ENCODE data around the gene EEF1AKMT3. TPM values are rescaled to one million over a fixed set of nuclear protein-coding genes. Genes with fewer than 3 reads are reported as not detected.
A peak's percentile ranks its signal among the peaks of the same experiment; 100 is the strongest.

The EEF1AKMT3 gene
- total RNA-seq, 2 experiments from 2014 or later = 3.1 to 3.2 TPM

DNA sequence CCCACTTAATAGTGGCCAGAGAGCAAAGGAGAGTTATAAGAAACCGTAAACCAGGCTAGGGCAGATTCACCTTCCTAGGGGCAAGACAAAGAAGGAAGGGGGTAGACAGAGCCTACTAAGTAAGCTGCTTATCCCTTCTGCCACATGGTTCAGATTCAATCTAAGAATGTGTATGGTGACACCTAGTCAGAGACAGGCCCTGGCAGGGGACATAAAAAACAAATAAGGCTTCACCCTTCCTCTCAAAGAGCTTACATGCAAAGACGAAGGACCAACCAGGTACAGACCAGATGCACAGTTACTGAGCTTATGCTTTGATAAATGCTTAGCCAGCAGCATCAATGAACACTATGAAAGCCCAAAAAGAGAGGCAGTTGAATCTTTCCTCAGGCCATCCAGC lies 10.0 kb upstream of the EEF1AKMT3 start:
- POLR2A ChIA-PET = no interaction called here
- no peak for ATAC-seq
- Mint-ChIP-seq H3K27me3 (ENCODE audit: low read depth) (peaks cover 12% of the 10 kb centered on the region), H3K4me3 (no peak overlapping the region), H3K4me1 (ENCODE audit: low read depth) (peaks cover 33% of the 10 kb centered on the region), H3K27ac (no peak overlapping the region), H3K36me3 (ENCODE audit: low read depth) (peaks cover 12% of the 10 kb centered on the region), H3K9me3 (ENCODE audit: insufficient read depth) (no peaks in the 10 kb centered on the region)
- CTCF ChIA-PET = no interaction called here
- no peak for DNase-seq

DNA sequence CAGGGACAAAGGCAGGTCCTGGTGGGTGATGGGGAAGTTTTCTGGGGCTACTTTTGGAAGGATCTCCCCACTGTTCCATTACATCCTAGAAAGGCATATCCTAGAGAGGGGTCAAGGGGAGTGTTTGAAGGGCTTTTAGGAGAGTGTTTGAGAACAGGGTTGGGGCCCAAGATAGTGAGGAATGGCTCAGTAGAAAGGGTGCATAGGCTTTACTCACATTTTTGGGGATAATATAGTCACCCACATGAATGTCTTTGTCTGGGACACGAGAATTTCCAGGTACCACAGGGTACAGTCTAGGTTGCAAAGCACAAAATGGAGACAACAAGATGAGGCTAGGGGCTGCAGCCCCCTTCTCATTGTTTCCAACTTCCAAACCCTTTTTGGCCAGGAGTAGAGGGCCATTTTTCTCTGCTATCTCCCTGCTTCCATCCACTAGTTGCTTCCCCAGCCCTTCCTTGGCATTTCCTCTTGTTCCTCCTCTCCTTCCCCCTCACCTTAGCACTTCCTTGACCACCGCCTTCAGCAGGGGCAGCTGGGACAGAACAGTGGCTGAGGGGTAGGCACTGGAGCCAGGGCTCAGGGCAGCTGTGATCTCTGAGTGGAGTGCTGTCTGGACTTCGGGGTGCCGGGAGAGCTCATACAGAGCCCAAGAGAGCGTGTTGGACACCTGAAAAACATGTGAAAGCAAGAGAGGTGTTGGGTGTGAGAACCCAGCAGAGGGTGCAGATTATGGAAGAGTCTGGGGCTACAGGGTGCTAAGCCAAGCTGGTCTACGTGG lies 8.3 kb upstream of the EEF1AKMT3 start:
- POLR2A ChIA-PET = interaction anchor here (0.7 to 1.2 kb wide), 3 partner anchors 12 to 73 kb away, joined by 3 to 4 read pairs (median 3); partner anchors contain the start of genes CDK4 and TSPAN31
- peaks cover 12% of the 10 kb centered on the region for H3K27me3 Mint-ChIP-seq (ENCODE audit: low read depth)
- DNase-seq = no peak
- ATAC-seq = no peak
- no peaks in the 10 kb centered on the region for H3K9me3 Mint-ChIP-seq (ENCODE audit: insufficient read depth)
- H3K4me3 Mint-ChIP-seq = peak overlapping the region; percentile 83
- peaks cover 33% of the 10 kb centered on the region for H3K4me1 Mint-ChIP-seq (ENCODE audit: low read depth)
- no peak overlapping the region for H3K27ac Mint-ChIP-seq
- peaks cover 8% of the 10 kb centered on the region for H3K36me3 Mint-ChIP-seq (ENCODE audit: low read depth)
- CTCF ChIA-PET = interaction anchor here (0.6 to 5.4 kb wide), 11 partner anchors 8 to 140 kb away, joined by 3 to 72 read pairs (median 3); partner anchors contain the start of genes CDK4 and MARCHF9

DNA sequence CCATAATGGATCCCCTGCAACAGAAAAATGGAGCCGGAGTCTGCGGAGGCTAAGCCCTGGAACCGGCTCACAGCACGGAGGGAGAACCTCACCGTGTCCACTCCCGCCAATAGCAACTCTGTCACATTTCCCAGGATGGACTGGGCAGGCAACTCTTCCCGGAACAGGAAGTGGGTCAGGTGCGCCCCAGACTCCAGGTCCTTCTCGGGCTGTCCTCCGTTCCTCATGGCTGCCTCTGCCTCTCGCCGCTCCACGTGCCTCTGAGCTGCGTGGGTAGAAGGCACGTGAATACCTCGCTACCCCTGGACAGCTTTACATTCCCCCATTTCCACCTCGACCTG lies 7.8 kb upstream of the EEF1AKMT3 start:
- Mint-ChIP-seq H3K27ac (peak overlapping the region; percentile 15), H3K27me3 (ENCODE audit: low read depth) (peaks cover 12% of the 10 kb centered on the region), H3K4me1 (ENCODE audit: low read depth) (peaks cover 29% of the 10 kb centered on the region), H3K9me3 (ENCODE audit: insufficient read depth) (no peaks in the 10 kb centered on the region), H3K4me3 (peak overlapping the region; percentile 83), H3K36me3 (ENCODE audit: low read depth) (peaks cover 10% of the 10 kb centered on the region)
- ATAC-seq (peak; percentile 1), DNase-seq (no peak)
- ChIA-PET POLR2A (interaction anchor here (0.7 to 1.2 kb wide), 3 partner anchors 13 to 72 kb away, joined by 3 to 4 read pairs (median 3); partner anchors contain the start of genes CDK4 and TSPAN31), CTCF (interaction anchor here (0.6 to 5.4 kb wide), 8 partner anchors 8 to 139 kb away, joined by 3 to 72 read pairs (median 4); partner anchors contain the start of gene MARCHF9)

DNA sequence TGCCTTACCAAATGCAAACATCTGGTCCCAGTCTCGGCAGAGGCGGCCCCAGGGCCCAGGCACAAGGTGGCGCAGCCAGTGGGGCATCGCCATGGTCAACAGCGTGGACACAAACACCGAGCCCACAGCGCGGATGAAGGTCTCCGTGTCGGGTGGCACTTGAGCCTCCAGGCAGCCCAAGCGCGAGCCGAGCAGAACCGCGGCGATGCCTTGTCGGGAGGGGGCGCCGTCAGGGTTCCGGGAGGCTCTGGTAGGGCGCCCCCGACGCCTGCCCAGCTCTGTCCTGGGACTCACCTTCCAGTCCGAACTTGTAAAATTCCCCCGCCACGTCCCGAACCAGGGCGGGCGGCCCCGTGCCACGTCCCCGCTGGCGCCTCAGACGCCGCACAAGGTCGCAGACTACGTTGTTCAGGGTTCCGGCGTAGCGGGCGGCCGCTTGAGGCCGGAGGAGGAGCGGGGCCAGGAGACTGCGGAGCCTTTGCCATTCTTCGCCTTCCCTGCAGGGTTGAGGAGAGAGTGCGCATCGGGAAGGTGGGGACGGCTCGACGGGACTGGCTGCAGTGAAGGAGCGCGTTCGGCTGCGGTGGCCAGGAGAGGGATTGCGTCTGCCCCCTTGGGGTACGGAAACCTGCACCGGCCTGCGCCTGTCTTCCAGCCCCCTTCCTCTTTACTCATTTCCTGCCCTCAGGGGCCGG lies 7.3 kb upstream of the EEF1AKMT3 start:
- ATAC-seq = peak; percentile 84
- ChIA-PET CTCF (interaction anchor here (0.6 to 5.4 kb wide), 10 partner anchors 9 to 139 kb away, joined by 3 to 72 read pairs (median 4); partner anchors contain the start of gene MARCHF9), POLR2A (interaction anchor here (0.7 to 1.2 kb wide), 3 partner anchors 13 to 72 kb away, joined by 3 to 4 read pairs (median 3); partner anchors contain the start of genes CDK4 and TSPAN31)
- H3K4me1 Mint-ChIP-seq (ENCODE audit: low read depth) = peaks cover 28% of the 10 kb centered on the region
- peaks cover 15% of the 10 kb centered on the region for H3K36me3 Mint-ChIP-seq (ENCODE audit: low read depth)
- DNase-seq = peak; percentile 67
- peak overlapping the region; percentile 80 for H3K27ac Mint-ChIP-seq
- peaks cover 12% of the 10 kb centered on the region for H3K27me3 Mint-ChIP-seq (ENCODE audit: low read depth)
- no peaks in the 10 kb centered on the region for H3K9me3 Mint-ChIP-seq (ENCODE audit: insufficient read depth)
- H3K4me3 Mint-ChIP-seq = peak overlapping the region; percentile 83

DNA sequence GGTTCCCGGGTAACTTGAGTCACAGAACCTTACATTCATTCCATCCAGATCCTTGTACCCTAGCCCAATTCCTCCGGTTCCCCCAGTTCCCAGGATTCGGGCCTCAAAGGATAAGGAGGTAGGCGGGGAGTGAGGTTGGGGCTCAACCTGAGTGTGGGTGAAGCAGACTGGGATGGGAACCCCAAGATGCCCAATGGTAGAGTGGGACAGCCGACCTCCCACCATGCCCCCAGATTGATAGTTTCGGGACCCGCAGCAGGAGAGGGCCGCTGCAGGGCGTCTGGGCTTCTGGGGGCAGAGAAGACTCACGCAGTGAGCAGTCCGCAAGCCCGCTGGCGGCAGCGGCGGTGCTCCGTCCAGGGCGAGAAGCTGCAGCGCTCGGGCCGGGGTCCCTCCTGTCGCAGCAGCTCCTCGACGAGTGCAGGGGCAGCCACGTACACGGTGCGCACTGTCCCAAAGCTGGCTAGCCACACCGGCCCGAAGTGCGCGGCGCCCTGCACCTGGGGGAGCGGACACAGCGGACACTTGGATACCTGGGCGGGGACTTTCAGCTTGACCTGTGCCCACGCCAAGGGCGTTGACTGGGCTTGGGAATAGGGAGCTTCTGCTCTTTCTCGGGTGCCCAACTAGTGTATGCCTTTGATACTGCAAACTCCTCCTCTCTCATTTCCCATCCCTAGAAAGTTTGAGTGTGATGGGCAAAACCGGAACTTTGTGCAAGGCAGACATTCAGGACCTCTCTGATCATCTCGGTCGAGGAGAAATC lies 6.5 kb upstream of the EEF1AKMT3 start:
- CTCF ChIA-PET = interaction anchor here (0.8 to 5.4 kb wide), 8 partner anchors 10 to 138 kb away, joined by 3 to 72 read pairs (median 4); partner anchors contain the start of genes MARCHF9 and TSFM
- Mint-ChIP-seq H3K4me1 (ENCODE audit: low read depth) (peaks cover 34% of the 10 kb centered on the region), H3K27me3 (ENCODE audit: low read depth) (peaks cover 12% of the 10 kb centered on the region), H3K9me3 (ENCODE audit: insufficient read depth) (no peaks in the 10 kb centered on the region), H3K36me3 (ENCODE audit: low read depth) (peaks cover 20% of the 10 kb centered on the region), H3K27ac (peak overlapping the region; percentile 80), H3K4me3 (peak overlapping the region; percentile 83)
- no peak for DNase-seq
- ATAC-seq = peak; percentile 20
- POLR2A ChIA-PET = interaction anchor here (0.6 to 1.8 kb wide), 3 partner anchors 9 to 149 kb away, joined by 4 to 5 read pairs (median 5); no protein-coding TSS in a partner anchor

DNA sequence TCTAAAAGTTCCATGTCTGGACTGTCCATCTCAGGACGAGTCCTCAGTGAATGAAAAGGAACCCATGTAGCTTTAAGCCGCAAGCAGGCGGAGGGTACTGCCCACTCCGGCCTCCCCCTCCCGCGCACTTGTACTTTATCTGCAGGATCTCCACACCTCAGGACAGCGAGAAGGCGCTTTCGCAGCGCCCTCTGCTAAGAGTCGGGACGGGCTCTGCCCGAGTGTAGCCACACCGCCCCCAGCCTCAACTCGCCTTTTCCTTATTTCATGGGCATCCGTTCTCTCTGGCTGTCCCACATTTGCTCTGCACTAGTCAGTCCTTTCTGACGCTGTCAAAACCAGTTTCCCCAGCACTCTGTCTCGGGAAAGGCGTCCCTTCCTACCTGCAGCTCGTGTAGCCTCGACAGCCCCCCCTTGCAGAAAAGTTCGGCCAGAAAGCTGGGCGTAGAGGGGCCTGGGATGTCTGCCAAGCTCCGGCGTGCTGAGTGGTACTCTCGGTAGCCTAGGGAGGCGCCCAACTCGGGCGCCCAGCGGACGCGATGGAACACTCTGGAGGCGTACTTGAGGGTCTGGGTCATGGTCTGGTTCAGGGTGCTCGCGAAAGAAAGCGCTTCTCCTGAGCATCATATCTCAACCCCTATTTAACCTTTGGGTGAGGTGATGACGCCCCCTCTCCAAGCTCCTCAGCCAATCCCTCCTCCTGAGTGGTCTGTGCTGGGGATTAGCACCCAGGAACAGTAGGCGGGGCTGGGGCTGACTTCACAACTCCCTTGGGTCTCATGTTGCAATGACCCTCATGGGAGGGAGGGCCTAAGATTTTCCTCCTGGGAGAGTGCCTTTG lies 5.7 kb upstream of the EEF1AKMT3 start, which contains the start of gene CYP27B1:
TSS of gene CYP27B1 (minus strand) at position 615 of the 841 bp plus-strand sequence. CDS start at position 578, 37 bp downstream.
- Mint-ChIP-seq H3K9me3 (ENCODE audit: insufficient read depth) (no peaks in the 10 kb centered on the region), H3K27ac (no peak within 1 kb of the TSS), H3K27me3 (ENCODE audit: low read depth) (peaks cover 12% of the 10 kb centered on the region), H3K4me1 (ENCODE audit: low read depth) (peaks cover 40% of the 10 kb centered on the region), H3K4me3 (peak within 1 kb of the TSS; percentile 83), H3K36me3 (ENCODE audit: low read depth) (peaks cover 20% of the 10 kb centered on the region)
- no peak for DNase-seq
- POLR2A ChIA-PET = interaction anchor here (0.6 to 1.8 kb wide), 5 partner anchors 10 to 150 kb away, joined by 3 to 5 read pairs (median 4); partner anchors contain the start of gene TSFM
- CTCF ChIA-PET = interaction anchor here (0.8 to 5.4 kb wide), 8 partner anchors 10 to 138 kb away, joined by 3 to 72 read pairs (median 4); partner anchors contain the start of genes MARCHF9 and TSFM
- ATAC-seq = no peak

DNA sequence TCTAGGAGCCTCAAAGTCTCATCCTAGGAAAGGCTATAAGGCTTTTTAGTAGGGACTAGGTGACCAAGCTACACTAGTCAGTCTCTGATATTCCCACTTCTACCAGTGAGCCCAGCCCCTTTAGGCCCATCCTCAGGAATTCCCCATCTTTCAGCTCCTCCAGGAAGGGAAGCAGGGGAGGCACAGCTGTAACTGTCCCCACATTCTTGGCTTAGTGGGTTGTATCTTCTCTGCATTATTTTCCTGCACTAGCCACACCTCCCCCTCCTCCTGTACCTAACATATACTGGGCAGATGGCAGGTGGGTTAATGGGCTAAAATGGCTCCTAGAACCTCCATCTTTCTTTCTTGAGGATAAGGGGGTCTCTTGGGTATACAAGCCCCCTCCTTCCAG lies 5.1 kb upstream of the EEF1AKMT3 start:
- Mint-ChIP-seq H3K27me3 (ENCODE audit: low read depth) (peaks cover 12% of the 10 kb centered on the region), H3K4me1 (ENCODE audit: low read depth) (peaks cover 42% of the 10 kb centered on the region), H3K27ac (no peak overlapping the region), H3K9me3 (ENCODE audit: insufficient read depth) (no peaks in the 10 kb centered on the region), H3K36me3 (ENCODE audit: low read depth) (peaks cover 20% of the 10 kb centered on the region), H3K4me3 (no peak overlapping the region)
- POLR2A ChIA-PET = interaction anchor here (0.8 to 1.8 kb wide), 4 partner anchors 11 to 132 kb away, joined by 3 to 5 read pairs (median 4); partner anchors contain the start of gene TSFM
- CTCF ChIA-PET = interaction anchor here (1.0 to 5.4 kb wide), 6 partner anchors 8 to 137 kb away, joined by 3 to 72 read pairs (median 9); partner anchors contain the start of gene MARCHF9
- DNase-seq (no peak), ATAC-seq (no peak)

DNA sequence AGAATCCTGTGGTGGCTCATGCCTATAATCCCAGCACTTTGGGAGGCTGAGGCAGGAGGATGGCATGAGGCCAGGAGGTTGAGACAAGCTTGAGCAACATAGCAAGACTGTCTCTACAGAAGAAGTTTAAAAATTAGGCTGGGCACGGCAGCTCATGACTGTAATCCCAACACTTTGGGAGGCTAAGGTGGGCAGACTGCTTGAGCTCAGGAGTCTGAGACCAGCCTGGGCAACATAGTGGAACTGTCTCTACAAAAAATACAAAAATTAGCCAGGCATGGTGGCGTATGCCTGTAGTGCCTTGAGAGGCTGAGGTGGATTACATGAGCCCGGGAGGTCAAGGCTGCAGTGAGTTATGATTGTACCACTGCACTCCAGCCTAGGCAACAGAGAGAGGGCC lies 4.5 kb upstream of the EEF1AKMT3 start:
- Mint-ChIP-seq H3K9me3 (ENCODE audit: insufficient read depth) (no peaks in the 10 kb centered on the region), H3K27ac (no peak overlapping the region), H3K36me3 (ENCODE audit: low read depth) (peaks cover 20% of the 10 kb centered on the region), H3K4me1 (ENCODE audit: low read depth) (peaks cover 44% of the 10 kb centered on the region), H3K27me3 (ENCODE audit: low read depth) (peaks cover 12% of the 10 kb centered on the region), H3K4me3 (no peak overlapping the region)
- POLR2A ChIA-PET = interaction anchor here (1.7 to 1.8 kb wide), 2 partner anchors 8 to 11 kb away, joined by 5 read pairs; no protein-coding TSS in a partner anchor
- ATAC-seq (no peak), DNase-seq (no peak)
- CTCF ChIA-PET = interaction anchor here (1.0 to 5.4 kb wide), 5 partner anchors 8 to 136 kb away, joined by 3 to 72 read pairs (median 10); partner anchors contain the start of gene MARCHF9

DNA sequence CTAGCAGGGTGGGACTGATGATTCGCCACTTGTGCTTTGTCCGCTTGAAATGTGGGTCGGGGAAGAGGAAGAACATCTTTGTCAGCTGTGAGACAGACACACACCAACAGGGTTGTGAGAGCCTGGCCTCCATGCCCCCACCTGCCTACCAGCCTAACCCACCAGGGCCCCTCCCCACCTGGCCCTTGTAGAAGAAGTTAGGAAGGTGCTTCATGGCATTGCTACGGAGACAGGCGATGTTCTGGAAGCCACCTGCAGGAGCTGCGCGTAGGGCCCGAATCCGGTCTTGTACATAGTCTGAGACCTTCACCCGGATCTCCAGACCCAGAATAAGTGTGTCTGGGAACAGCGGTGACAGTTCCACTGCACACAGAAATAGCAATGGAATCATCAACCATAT lies 2.8 kb upstream of the EEF1AKMT3 start:
- peaks cover 44% of the 10 kb centered on the region for H3K4me1 Mint-ChIP-seq (ENCODE audit: low read depth)
- H3K9me3 Mint-ChIP-seq (ENCODE audit: insufficient read depth) = no peaks in the 10 kb centered on the region

DNA sequence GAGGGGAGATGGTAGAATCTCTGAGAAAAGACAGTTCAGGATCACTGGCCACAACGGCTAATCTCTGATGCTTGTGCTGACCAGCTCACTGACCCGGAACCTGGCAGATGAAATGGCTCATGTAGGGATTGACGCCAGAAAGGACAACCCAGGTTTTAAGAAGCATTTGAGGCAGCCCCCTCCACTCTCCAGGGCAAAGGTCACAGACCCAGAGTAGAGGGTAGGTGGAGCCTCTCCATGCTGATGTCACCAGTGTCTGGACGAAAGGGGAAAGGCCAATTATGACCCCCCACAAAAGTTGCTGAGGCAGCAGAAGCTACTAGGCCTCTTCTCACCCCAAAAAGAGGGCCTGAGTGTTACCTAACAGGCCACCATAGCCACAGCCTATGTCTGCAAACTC lies 1.7 kb upstream of the EEF1AKMT3 start:
- DNase-seq = no peak
- ATAC-seq = no peak
- Mint-ChIP-seq H3K9me3 (ENCODE audit: insufficient read depth) (no peaks in the 10 kb centered on the region), H3K4me1 (ENCODE audit: low read depth) (peaks cover 33% of the 10 kb centered on the region), H3K36me3 (ENCODE audit: low read depth) (peaks cover 25% of the 10 kb centered on the region), H3K27me3 (ENCODE audit: low read depth) (peaks cover 7% of the 10 kb centered on the region), H3K4me3 (peak overlapping the region; percentile 39), H3K27ac (peak overlapping the region; percentile 61)
- ChIA-PET CTCF (interaction anchor here (1.0 to 1.1 kb wide), 2 partner anchors 11 to 14 kb away, joined by 3 read pairs; no protein-coding TSS in a partner anchor), POLR2A (no interaction called here)

More for the DNA sequence above, 2.8 kb upstream of the EEF1AKMT3 start:
- Mint-ChIP-seq H3K27me3 (ENCODE audit: low read depth) (peaks cover 9% of the 10 kb centered on the region), H3K36me3 (ENCODE audit: low read depth) (peaks cover 24% of the 10 kb centered on the region), H3K27ac (no peak overlapping the region), H3K4me3 (no peak overlapping the region)
- CTCF ChIA-PET = interaction anchor here (1.1 to 5.4 kb wide), 2 partner anchors 10 to 13 kb away, joined by 3 to 72 read pairs; partner anchors contain the start of gene MARCHF9
- POLR2A ChIA-PET = no interaction called here
- DNase-seq (no peak), ATAC-seq (no peak)

Measured in activated CD8-positive, alpha-beta T cell treated with anti-CD3 and anti-CD28 coated beads, Interleukin-2, amount 10 ng/mL, durations not matched to agents 7 days and 5 days (primary cell).